HepG2 (cell line): Measurements from ENCODE around the gene ZNF132. TPM values are rescaled to one million over a fixed set of nuclear protein-coding genes. Genes with fewer than 3 reads are reported as not detected.

ENCODE experiments used
- EHMT2 ChIP-seq: fragments of 200-600 bp; sonication (generic); IDR thresholded peaks from 2 replicates; pipeline ENCODE4 v1.7.0; 2017; ENCODE audit warnings: antibody characterized with exemption, low read depth, low read length, borderline replicate concordance
- HES4 ChIP-seq: sonication (generic); formaldehyde crosslinking; IDR thresholded peaks from 2 replicates; pipeline ENCODE4 v1.9.0; 2021; ENCODE audit warnings: mild to moderate bottlenecking, missing genetic modification reagents, borderline replicate concordance
- KDM6A ChIP-seq: IDR thresholded peaks from 2 replicates; pipeline ENCODE4 v1.6.1; 2016; ENCODE audit warnings: low read depth
- NRL ChIP-seq: sonication (generic); formaldehyde crosslinking; IDR thresholded peaks from 2 replicates; pipeline ENCODE4 v1.5.0; 2020; ENCODE audit warnings: missing genetic modification reagents, mild to moderate bottlenecking, moderate library complexity, borderline replicate concordance
- RNF2 ChIP-seq: fragments of 450-650 bp; conservative IDR thresholded peaks from 2 replicates; pipeline ENCODE4 v1.6.1; 2016; ENCODE audit warnings: low read depth
- SALL2 ChIP-seq: sonication (generic); formaldehyde crosslinking; IDR thresholded peaks from 2 replicates; pipeline ENCODE4 v1.8.1; 2023; ENCODE audit warnings: mild to moderate bottlenecking, missing genetic modification reagents, inconsistent platforms
- SMARCC2 ChIP-seq: fragments of 450-650 bp; IDR thresholded peaks from 2 replicates; pipeline ENCODE4 v1.6.1; 2017; ENCODE audit warnings: antibody characterized with exemption, mild to moderate bottlenecking
- TEAD2 ChIP-seq: sonication (generic); formaldehyde crosslinking; IDR thresholded peaks from 2 replicates; pipeline ENCODE4 v1.9.0; 2021; ENCODE audit warnings: missing genetic modification reagents
- TMF1 ChIP-seq: sonication (generic); formaldehyde crosslinking; IDR thresholded peaks from 2 replicates; pipeline ENCODE4 v1.8.1; 2022; ENCODE audit warnings: low read depth, missing genetic modification reagents
- ZBTB7A ChIP-seq: sonication (generic); formaldehyde crosslinking; IDR thresholded peaks from 2 replicates; pipeline ENCODE4 v1.8.0; 2022; ENCODE audit warnings: mild to moderate bottlenecking, missing genetic modification reagents
- ZNF468 ChIP-seq: sonication (generic); formaldehyde crosslinking; IDR thresholded peaks from 2 replicates; pipeline ENCODE4 v1.8.0; 2022; ENCODE audit warnings: mild to moderate bottlenecking, moderate library complexity, missing genetic modification reagents
- ZNF782 ChIP-seq: sonication (generic); formaldehyde crosslinking; IDR thresholded peaks from 2 replicates; pipeline ENCODE4 v1.4.0; 2020; ENCODE audit warnings: missing genetic modification reagents, mild to moderate bottlenecking, borderline replicate concordance
- ZNF891 ChIP-seq: sonication (generic); formaldehyde crosslinking; IDR thresholded peaks from 2 replicates; pipeline ENCODE4 v1.5.0; 2020; ENCODE audit warnings: mild to moderate bottlenecking, missing genetic modification reagents
- polyA plus RNA-seq, 8 experiments: library from polyadenylated mRNA; depleted of rRNA in 3 of 8; stranded (reverse) in 7 of 8; unstranded in 1 of 8; fragments of >200 nt; fragmentation: Illumina TruSeq in 4 of 8; extraction: Trizol in 4 of 8; gene quantifications; 2 replicates each; pipeline versions ENCODE4 v1.2.1 to v1.2.3, GENCODE V29; 2011 to 2016; ENCODE audit warnings: low read depth in 4 of 8, missing spikeins in 1 of 8, mixed read lengths in 1 of 8; ENCODE audit not compliant: insufficient read depth in 1 of 8
- total RNA-seq, 5 experiments: library from RNA; depleted of rRNA; stranded (reverse); fragments of >200 nt; fragmentation: Illumina TruSeq; extraction: Trizol; gene quantifications; 2 replicates each; pipeline ENCODE4 v1.2.3, GENCODE V29; 2016; ENCODE audit warnings: low read depth in 1 of 5
- TF ChIP-seq, protein P1 (sequence below): sonication (generic); formaldehyde crosslinking; IDR thresholded peaks from 2 replicates; pipeline ENCODE4 v1.4.0; 2020; ENCODE audit warnings: low read depth, missing genetic modification reagents
- TF ChIP-seq, protein P2 (sequence below): sonication (generic); formaldehyde crosslinking; IDR thresholded peaks from 2 replicates; pipeline ENCODE4 v1.5.1; 2020; ENCODE audit warnings: missing genetic modification reagents, mild to moderate bottlenecking, borderline replicate concordance
- TF ChIP-seq, protein P3 (sequence below): sonication (generic); formaldehyde crosslinking; IDR thresholded peaks from 2 replicates; pipeline ENCODE4 v1.4.0; 2020; ENCODE audit warnings: missing genetic modification reagents, mild to moderate bottlenecking, borderline replicate concordance
- TF ChIP-seq, protein P4 (sequence below): sonication (generic); formaldehyde crosslinking; IDR thresholded peaks from 2 replicates; pipeline ENCODE4 v1.8.0; 2022; ENCODE audit warnings: low read depth, missing genetic modification reagents
- TF ChIP-seq, protein P5 (sequence below): IDR thresholded peaks from 2 replicates; pipeline ENCODE4 v1.6.1; 2016; ENCODE audit warnings: missing genetic modification reagents, missing compliant biosample characterization
- TF ChIP-seq, protein P6 (sequence below): sonication (generic); formaldehyde crosslinking; IDR thresholded peaks from 2 replicates; pipeline ENCODE4 v1.8.0; 2022; ENCODE audit warnings: missing genetic modification reagents, mild to moderate bottlenecking, borderline replicate concordance

Gene ZNF132
- total and polyA plus RNA-seq, 2 of the 13 experiments (the other 11 are each of a cell fraction or from before 2014, with no cell fraction given) = not detected

DNA sequence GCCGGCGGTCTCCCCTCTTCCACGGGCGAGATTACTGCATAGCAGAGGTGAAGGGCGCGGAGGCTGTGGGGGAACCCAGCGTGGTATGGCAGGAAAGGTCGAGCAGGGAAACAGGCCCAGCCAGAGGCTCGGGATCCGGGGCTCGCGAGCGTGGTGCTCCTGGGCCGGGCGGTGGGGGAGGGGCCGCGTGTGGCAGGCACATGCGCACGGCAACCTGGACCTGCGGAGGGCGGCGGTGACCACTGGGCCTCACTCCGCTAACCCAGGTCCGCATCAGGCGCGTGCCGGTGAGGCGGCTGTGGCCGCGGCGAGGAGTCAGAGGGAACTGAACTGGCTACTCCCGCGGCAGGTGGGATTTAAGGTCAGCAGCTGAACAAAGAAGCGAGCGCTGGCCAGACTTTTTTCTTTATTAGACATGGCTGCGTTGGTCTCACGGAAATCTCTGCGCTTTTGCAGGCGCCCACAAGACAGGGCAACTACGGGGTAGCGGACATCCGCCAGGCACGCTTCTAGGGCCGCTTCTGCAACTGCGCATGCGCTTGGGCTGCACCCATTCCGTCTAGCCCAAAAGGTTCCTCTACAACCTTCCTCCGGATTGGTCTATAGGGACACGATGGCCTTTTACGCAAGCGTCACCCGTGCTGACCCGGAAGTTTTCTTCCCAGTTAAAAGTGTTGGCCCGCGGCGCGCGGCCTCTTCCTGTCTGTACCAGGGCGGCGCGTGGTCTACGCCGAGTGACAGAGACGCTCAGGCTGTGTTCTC lies 53.2 kb downstream of the ZNF132 start, which contains the start of gene RPS5 (continued):
- TF ChIP-seq EHMT2 (no peak), HES4 (CRISPR knock-in tag) (peak; percentile 95), ZNF782 (CRISPR knock-in tag) (no peak), SALL2 (CRISPR knock-in tag) (peak; percentile 88), TMF1 (CRISPR knock-in tag) (peak; percentile 34; the same call in 1 of the 2 replicates), ZNF891 (peak; percentile 86; the same call in 1 of the 2 replicates), TEAD2 (CRISPR knock-in tag) (no peak), KDM6A (CRISPR knock-in tag) (no peak), RNF2 (peak; percentile 62), SMARCC2 (no peak), ZNF468 (peak; percentile 67; the same call in 1 of the 2 replicates), ZBTB7A (CRISPR knock-in tag) (peak; percentile 58), NRL (peak; percentile 67)
- TF ChIP-seq, protein P1, sequence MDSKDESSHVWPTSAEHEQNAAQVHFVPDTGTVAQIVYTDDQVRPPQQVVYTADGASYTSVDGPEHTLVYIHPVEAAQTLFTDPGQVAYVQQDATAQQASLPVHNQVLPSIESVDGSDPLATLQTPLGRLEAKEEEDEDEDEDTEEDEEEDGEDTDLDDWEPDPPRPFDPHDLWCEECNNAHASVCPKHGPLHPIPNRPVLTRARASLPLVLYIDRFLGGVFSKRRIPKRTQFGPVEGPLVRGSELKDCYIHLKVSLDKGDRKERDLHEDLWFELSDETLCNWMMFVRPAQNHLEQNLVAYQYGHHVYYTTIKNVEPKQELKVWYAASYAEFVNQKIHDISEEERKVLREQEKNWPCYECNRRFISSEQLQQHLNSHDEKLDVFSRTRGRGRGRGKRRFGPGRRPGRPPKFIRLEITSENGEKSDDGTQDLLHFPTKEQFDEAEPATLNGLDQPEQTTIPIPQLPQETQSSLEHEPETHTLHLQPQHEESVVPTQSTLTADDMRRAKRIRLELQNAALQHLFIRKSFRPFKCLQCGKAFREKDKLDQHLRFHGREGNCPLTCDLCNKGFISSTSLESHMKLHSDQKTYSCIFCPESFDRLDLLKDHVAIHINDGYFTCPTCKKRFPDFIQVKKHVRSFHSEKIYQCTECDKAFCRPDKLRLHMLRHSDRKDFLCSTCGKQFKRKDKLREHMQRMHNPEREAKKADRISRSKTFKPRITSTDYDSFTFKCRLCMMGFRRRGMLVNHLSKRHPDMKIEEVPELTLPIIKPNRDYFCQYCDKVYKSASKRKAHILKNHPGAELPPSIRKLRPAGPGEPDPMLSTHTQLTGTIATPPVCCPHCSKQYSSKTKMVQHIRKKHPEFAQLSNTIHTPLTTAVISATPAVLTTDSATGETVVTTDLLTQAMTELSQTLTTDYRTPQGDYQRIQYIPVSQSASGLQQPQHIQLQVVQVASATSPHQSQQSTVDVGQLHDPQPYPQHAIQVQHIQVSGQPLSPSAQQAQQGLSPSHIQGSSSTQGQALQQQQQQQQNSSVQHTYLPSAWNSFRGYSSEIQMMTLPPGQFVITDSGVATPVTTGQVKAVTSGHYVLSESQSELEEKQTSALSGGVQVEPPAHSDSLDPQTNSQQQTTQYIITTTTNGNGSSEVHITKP = no peak; the same call in 1 of the 2 replicates
- TF ChIP-seq, protein P2, sequence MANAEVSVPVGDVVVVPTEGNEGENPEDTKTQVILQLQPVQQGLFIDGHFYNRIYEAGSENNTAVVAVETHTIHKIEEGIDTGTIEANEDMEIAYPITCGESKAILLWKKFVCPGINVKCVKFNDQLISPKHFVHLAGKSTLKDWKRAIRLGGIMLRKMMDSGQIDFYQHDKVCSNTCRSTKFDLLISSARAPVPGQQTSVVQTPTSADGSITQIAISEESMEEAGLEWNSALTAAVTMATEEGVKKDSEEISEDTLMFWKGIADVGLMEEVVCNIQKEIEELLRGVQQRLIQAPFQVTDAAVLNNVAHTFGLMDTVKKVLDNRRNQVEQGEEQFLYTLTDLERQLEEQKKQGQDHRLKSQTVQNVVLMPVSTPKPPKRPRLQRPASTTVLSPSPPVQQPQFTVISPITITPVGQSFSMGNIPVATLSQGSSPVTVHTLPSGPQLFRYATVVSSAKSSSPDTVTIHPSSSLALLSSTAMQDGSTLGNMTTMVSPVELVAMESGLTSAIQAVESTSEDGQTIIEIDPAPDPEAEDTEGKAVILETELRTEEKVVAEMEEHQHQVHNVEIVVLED (CRISPR knock-in tag) = peak; percentile 98
- TF ChIP-seq, protein P3, sequence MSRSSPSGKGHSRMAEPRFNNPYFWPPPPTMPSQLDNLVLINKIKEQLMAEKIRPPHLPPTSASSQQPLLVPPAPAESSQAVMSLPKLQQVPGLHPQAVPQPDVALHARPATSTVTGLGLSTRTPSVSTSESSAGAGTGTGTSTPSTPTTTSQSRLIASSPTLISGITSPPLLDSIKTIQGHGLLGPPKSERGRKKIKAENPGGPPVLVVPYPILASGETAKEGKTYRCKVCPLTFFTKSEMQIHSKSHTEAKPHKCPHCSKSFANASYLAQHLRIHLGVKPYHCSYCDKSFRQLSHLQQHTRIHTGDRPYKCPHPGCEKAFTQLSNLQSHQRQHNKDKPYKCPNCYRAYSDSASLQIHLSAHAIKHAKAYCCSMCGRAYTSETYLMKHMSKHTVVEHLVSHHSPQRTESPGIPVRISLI (CRISPR knock-in tag) = no peak; the same call in 1 of the 2 replicates
- TF ChIP-seq, protein P4, sequence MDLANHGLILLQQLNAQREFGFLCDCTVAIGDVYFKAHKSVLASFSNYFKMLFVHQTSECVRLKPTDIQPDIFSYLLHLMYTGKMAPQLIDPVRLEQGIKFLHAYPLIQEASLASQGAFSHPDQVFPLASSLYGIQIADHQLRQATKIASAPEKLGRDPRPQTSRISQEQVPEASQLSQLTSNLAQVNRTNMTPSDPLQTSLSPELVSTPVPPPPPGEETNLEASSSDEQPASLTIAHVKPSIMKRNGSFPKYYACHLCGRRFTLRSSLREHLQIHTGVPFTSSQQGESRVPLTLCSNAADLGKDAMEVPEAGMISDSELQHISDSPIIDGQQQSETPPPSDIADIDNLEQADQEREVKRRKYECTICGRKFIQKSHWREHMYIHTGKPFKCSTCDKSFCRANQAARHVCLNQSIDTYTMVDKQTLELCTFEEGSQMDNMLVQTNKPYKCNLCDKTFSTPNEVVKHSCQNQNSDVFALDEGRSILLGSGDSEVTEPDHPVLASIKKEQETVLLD (CRISPR knock-in tag) = peak; percentile 24; the same call in 1 of the 2 replicates
- TF ChIP-seq, protein P5, sequence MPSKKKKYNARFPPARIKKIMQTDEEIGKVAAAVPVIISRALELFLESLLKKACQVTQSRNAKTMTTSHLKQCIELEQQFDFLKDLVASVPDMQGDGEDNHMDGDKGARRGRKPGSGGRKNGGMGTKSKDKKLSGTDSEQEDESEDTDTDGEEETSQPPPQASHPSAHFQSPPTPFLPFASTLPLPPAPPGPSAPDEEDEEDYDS (CRISPR knock-in tag) = peak; percentile 99
- TF ChIP-seq, protein P6, sequence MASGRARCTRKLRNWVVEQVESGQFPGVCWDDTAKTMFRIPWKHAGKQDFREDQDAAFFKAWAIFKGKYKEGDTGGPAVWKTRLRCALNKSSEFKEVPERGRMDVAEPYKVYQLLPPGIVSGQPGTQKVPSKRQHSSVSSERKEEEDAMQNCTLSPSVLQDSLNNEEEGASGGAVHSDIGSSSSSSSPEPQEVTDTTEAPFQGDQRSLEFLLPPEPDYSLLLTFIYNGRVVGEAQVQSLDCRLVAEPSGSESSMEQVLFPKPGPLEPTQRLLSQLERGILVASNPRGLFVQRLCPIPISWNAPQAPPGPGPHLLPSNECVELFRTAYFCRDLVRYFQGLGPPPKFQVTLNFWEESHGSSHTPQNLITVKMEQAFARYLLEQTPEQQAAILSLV (CRISPR knock-in tag) = peak; percentile 82; the same call in 1 of the 2 replicates
